ENCODE data around the gene KRT37.

Gene KRT37

GRCh38 chr17:41407226-41407625 is 17.2 kb downstream of the KRT37 start (continued):
- no peak for TF ChIP-seq AEBP2 (tag by site-specific recombination; IDR thresholded peaks at IDR 0.05; ENCODE audit: borderline replicate concordance)

DNA sequence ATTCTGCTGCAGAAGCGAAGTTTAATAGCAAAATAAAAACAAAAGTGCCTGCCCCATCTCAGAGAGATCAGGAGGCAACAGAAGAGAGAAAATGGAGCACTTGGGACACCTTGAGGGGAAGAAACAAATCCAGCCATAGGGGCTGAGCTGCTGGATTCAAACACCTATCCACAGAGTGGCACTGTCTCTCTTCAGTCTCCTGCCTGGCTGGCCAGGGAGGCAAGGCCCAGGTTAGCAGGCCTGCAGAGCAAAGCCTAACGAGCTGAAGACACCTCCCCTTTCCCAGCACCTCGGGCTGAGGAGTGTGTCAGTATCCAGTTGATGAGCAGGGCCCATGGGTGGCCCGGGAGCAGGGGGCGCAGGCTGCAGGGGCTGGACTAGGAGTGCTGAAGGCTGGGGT is 18.2 kb downstream of the KRT37 start:
- no peak overlapping the region for H3K4me3 ChIP-seq (ENCODE audit: low read depth, low read length)
- no peak for TF ChIP-seq ZBTB8A (tag by site-specific recombination; IDR thresholded peaks at IDR 0.05)
- TF ChIP-seq, protein P1, sequence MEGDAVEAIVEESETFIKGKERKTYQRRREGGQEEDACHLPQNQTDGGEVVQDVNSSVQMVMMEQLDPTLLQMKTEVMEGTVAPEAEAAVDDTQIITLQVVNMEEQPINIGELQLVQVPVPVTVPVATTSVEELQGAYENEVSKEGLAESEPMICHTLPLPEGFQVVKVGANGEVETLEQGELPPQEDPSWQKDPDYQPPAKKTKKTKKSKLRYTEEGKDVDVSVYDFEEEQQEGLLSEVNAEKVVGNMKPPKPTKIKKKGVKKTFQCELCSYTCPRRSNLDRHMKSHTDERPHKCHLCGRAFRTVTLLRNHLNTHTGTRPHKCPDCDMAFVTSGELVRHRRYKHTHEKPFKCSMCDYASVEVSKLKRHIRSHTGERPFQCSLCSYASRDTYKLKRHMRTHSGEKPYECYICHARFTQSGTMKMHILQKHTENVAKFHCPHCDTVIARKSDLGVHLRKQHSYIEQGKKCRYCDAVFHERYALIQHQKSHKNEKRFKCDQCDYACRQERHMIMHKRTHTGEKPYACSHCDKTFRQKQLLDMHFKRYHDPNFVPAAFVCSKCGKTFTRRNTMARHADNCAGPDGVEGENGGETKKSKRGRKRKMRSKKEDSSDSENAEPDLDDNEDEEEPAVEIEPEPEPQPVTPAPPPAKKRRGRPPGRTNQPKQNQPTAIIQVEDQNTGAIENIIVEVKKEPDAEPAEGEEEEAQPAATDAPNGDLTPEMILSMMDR (tag by site-specific recombination; IDR thresholded peaks at IDR 0.05): peak; percentile 54
- H3K36me3 ChIP-seq (ENCODE audit: control insufficient read depth in 2 of 2, insufficient read depth in 1 of 2, low read length in 2 of 2): no peaks in the 10 kb centered on the region
- CTCF ChIA-PET: interaction anchor here (0.6 to 1.6 kb wide), 12 partner anchors 10 to 551 kb away, joined by 3 to 6 read pairs (median 3); no protein-coding TSS in a partner anchor
- no peaks in the 10 kb centered on the region for H3K9me3 ChIP-seq (ENCODE audit: control insufficient read depth, insufficient read depth, low read depth, low read length)
- POLR2A ChIA-PET: no interaction called here
- H3K4me1 ChIP-seq (ENCODE audit: control insufficient read depth, insufficient read depth, low read length): peaks cover 9% of the 10 kb centered on the region
- H3K27ac ChIP-seq (ENCODE audit: extremely low read depth, low read depth, low read length): no peak overlapping the region

GRCh38 chr17:41404024-41404671 is 20.2 kb downstream of the KRT37 start:
- ChIA-PET CTCF (interaction anchor here (0.6 to 2.5 kb wide), 16 partner anchors 12 to 524 kb away, joined by 3 to 13 read pairs (median 4); no protein-coding TSS in a partner anchor), POLR2A (interaction anchor here (1.2 to 1.6 kb wide), 3 partner anchors 57 to 284 kb away, joined by 3 to 6 read pairs (median 4); partner anchors contain the start of gene KRT19)
- Histone ChIP-seq H3K36me3 (ENCODE audit: control insufficient read depth in 2 of 2, insufficient read depth in 1 of 2, low read length in 2 of 2) (no peaks in the 10 kb centered on the region), H3K27ac (ENCODE audit: extremely low read depth, low read depth, low read length) (no peak overlapping the region), H3K4me3 (ENCODE audit: low read depth, low read length) (no peak overlapping the region), H3K9me3 (ENCODE audit: control insufficient read depth, insufficient read depth, low read depth, low read length) (no peaks in the 10 kb centered on the region), H3K4me1 (ENCODE audit: control insufficient read depth, insufficient read depth, low read length) (peaks cover 12% of the 10 kb centered on the region)
- TF ChIP-seq TCF7L2 (IDR thresholded peaks at IDR 0.05; ENCODE audit: borderline replicate concordance, low read depth, low read length) (peak; percentile 74), ZNF174 (tag by site-specific recombination; IDR thresholded peaks at IDR 0.05) (0 out of 2 replicates have a peak, but pooled peaks have one; percentile 34), TRIM28 (IDR thresholded peaks at IDR 0.05; ENCODE audit: borderline replicate concordance, low read length) (0 out of 2 replicates have a peak, but pooled peaks have one; percentile 0), ZNF202 (tag by site-specific recombination; IDR thresholded peaks at IDR 0.05; ENCODE audit: borderline replicate concordance) (no peak), ZNF843 (tag by site-specific recombination; IDR thresholded peaks at IDR 0.05) (peak; percentile 93), ZNF391 (tag by site-specific recombination; IDR thresholded peaks at IDR 0.05; ENCODE audit: borderline replicate concordance, low read depth) (peak; percentile 85), SALL2 (tag by site-specific recombination; IDR thresholded peaks at IDR 0.05; ENCODE audit: borderline replicate concordance) (0 out of 2 replicates have a peak, but pooled peaks have one; percentile 62), ZNF449 (tag by site-specific recombination; IDR thresholded peaks at IDR 0.05) (0 out of 2 replicates have a peak, but pooled peaks have one; percentile 28), OVOL3 (tag by site-specific recombination; IDR thresholded peaks at IDR 0.05) (no peak), ZNF629 (tag by site-specific recombination; IDR thresholded peaks at IDR 0.05) (peak; percentile 97), ZNF394 (tag by site-specific recombination; IDR thresholded peaks at IDR 0.05; ENCODE audit: borderline replicate concordance) (peak; percentile 78), YY2 (tag by site-specific recombination; IDR thresholded peaks at IDR 0.05) (peak; percentile 34; the same call in 1 of the 2 replicates), ZNF184 (tag by site-specific recombination; IDR thresholded peaks at IDR 0.05) (peak; percentile 74; the same call in 1 of the 2 replicates), OSR2 (tag by site-specific recombination; IDR thresholded peaks at IDR 0.05) (peak; percentile 87), SP2 (tag by site-specific recombination; IDR thresholded peaks at IDR 0.05) (peak; percentile 24; the same call in 1 of the 2 replicates), GLIS2 (tag by site-specific recombination; IDR thresholded peaks at IDR 0.05) (peak; percentile 60), ZBTB26 (tag by site-specific recombination; optimal IDR thresholded peaks at IDR 0.05) (peak; percentile 18), ZFP69B (tag by site-specific recombination; IDR thresholded peaks at IDR 0.05) (peak; percentile 97), TSHZ1 (tag by site-specific recombination; IDR thresholded peaks at IDR 0.05; ENCODE audit: borderline replicate concordance) (peak; percentile 97)
